Anterior cingulate cortex (tissue), 58 donors: Measurements from ENCODE around the gene FYCO1.
A peak's percentile ranks its signal among the peaks of the same experiment; 100 is the strongest.

Experiments
- DNase-seq, 58 donors: peaks; one replicate each; lab custom pipeline; 2025; lab: John Stamatoyannopoulos, UW

Gene FYCO1

GRCh38 chr3:45922950-45923590, 72.6 kb downstream of the FYCO1 start:
- no peak for DNase-seq

GRCh38 chr3:45922039-45922326, 73.6 kb downstream of the FYCO1 start:
- DNase-seq, result no peak

GRCh38 chr3:45921158-45922038, 74.2 kb downstream of the FYCO1 start:
- DNase-seq, result no peak

GRCh38 chr3:45917146-45917898, 78.3 kb downstream of the FYCO1 start:
- no peak for DNase-seq

- DNase-seq, result peak in 7 of 58 donors; percentile 11 to 41 (median 21)
These were observed 79.9 kb downstream of the FYCO1 start for GRCh38 chr3:45915518-45916231.

GRCh38 chr3:45915059-45915439, 80.6 kb downstream of the FYCO1 start:
- no peak for DNase-seq

GRCh38 chr3:45914362-45915058, 81.1 kb downstream of the FYCO1 start:
- no peak for DNase-seq

- DNase-seq, result no peak
These were observed 83.2 kb downstream of the FYCO1 start for GRCh38 chr3:45912435-45912834.

- DNase-seq, result peak in 1 of 58 donors; percentile 3
These were observed 84.0 kb downstream of the FYCO1 start for GRCh38 chr3:45911511-45912226.

- DNase-seq, result no peak
These were observed 84.7 kb downstream of the FYCO1 start for GRCh38 chr3:45910892-45911291.

GRCh38 chr3:45909542-45909941, 86.1 kb downstream of the FYCO1 start:
- no peak for DNase-seq

- no peak for DNase-seq
These were observed 86.9 kb downstream of the FYCO1 start for GRCh38 chr3:45908761-45909160.

GRCh38 chr3:45907769-45908705, 87.6 kb downstream of the FYCO1 start:
- no peak for DNase-seq

- DNase-seq, result no peak
These were observed 88.8 kb downstream of the FYCO1 start for GRCh38 chr3:45906681-45907407.

GRCh38 chr3:45905755-45906154, 89.9 kb downstream of the FYCO1 start:
- no peak for DNase-seq

- no peak for DNase-seq
These were observed 90.7 kb downstream of the FYCO1 start for GRCh38 chr3:45904931-45905330.

- no peak for DNase-seq
These were observed 98.7 kb downstream of the FYCO1 start for GRCh38 chr3:45896956-45897355.
